Panc1 (cell line): ENCODE measurements around the gene NCKIPSD.

Source experiments
- CTCF ChIP-seq: fragments of 450-650 bp; IDR thresholded peaks from 2 replicates; pipeline ENCODE4 v1.5.1; 2017; ENCODE audit warnings: mild to moderate bottlenecking
- TF ChIP-seq, protein P1 (sequence below), 2 experiments: IDR thresholded peaks; 2 replicates each; pipeline ENCODE4 v1.6.1; 2011 to 2012; ENCODE audit warnings: low read depth in 2 of 2, control low read depth in 1 of 2, low read length in 1 of 2, mild to moderate bottlenecking in 1 of 2, moderate library complexity in 1 of 2; ENCODE audit not compliant: insufficient read depth in 1 of 2

DNA sequence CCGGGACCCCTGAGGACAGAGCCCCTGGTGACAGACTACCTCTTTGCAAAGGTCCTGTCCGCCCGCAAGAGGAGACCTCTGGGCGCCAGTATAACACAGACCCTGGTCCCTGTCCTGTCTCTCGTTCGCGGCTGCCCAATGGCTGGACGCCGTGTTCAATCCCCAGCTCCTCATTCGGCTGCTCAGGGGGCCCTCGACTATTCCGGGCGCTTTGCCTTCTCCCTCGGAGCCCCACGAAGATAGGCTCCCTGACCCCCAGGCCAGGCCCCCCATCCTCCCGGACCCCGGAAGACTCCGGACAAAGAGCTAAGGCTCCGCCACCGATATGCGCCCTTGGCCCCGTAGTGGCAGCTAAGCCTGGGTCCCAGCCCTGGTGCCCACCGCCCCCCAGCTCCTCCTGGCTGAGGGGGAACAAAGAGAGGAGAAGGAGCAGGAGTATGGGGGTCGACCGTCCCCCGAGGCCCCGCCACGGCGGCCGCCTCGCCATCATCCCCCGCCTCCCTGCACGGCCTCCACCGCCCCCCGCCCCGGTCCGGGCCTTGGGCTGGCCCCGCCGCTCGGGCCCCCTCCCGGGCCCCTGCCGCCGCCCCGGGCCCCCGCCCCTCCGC lies 23.5 kb downstream of the NCKIPSD start:
- TF ChIP-seq CTCF: no peak
- TF ChIP-seq, protein P1, sequence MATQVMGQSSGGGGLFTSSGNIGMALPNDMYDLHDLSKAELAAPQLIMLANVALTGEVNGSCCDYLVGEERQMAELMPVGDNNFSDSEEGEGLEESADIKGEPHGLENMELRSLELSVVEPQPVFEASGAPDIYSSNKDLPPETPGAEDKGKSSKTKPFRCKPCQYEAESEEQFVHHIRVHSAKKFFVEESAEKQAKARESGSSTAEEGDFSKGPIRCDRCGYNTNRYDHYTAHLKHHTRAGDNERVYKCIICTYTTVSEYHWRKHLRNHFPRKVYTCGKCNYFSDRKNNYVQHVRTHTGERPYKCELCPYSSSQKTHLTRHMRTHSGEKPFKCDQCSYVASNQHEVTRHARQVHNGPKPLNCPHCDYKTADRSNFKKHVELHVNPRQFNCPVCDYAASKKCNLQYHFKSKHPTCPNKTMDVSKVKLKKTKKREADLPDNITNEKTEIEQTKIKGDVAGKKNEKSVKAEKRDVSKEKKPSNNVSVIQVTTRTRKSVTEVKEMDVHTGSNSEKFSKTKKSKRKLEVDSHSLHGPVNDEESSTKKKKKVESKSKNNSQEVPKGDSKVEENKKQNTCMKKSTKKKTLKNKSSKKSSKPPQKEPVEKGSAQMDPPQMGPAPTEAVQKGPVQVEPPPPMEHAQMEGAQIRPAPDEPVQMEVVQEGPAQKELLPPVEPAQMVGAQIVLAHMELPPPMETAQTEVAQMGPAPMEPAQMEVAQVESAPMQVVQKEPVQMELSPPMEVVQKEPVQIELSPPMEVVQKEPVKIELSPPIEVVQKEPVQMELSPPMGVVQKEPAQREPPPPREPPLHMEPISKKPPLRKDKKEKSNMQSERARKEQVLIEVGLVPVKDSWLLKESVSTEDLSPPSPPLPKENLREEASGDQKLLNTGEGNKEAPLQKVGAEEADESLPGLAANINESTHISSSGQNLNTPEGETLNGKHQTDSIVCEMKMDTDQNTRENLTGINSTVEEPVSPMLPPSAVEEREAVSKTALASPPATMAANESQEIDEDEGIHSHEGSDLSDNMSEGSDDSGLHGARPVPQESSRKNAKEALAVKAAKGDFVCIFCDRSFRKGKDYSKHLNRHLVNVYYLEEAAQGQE (IDR thresholded peaks at IDR 0.05; ENCODE audit: insufficient read depth in 1 of 2, low read depth in 2 of 2, low read length in 1 of 2): no peak
